GM18517 (cell line): ENCODE measurements around the gene CES3.

Experiments used
- ATAC-seq: cut with Tn5 transposase; IDR thresholded peaks from one replicate; pipeline ENCODE4 v1.9.1; 2021; ENCODE audit warnings: mild to moderate bottlenecking, moderate library complexity; ENCODE audit not compliant: unreplicated experiment

Gene CES3

GRCh38 chr16:66926171-66926947, 34.7 kb upstream of the CES3 start:
- ATAC-seq, result no peak

GRCh38 chr16:66926961-66927436, 34.1 kb upstream of the CES3 start:
- ATAC-seq, result no peak

DNA sequence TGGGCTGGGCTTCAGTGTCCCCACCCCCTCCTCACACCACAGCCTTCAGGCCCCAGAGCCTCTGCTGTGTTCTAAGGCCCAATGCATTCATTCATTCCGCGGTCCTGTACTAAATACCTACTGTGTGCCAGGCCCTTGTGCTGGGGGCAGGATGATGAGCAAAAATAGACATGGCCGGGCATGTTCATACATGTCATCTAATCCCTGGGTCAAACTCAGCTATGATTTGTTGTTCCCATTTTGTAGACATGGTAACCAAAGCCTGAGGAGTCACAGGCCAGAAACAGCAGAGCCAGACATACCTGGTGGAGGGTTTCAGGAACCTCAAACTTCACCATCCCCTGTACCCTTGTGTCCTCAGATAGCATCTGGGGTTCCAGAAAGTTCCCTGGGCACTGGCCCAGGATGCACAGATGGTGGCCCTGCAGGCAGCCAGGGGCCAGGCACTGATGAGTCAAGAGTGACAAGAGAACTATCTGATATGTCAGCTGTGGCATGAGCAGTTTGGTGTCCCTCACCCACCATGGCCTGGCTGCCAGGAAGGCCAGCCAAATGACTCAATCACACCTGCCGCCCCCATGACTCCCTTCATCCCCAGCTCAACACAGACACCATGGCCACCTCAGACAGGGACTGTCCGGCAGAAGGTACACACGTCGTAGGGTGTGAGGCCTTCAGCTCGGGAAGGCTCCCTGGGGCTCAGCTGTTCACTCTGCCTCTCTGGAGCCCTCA, 33.0 kb upstream of the CES3 start:
- no peak for ATAC-seq

DNA sequence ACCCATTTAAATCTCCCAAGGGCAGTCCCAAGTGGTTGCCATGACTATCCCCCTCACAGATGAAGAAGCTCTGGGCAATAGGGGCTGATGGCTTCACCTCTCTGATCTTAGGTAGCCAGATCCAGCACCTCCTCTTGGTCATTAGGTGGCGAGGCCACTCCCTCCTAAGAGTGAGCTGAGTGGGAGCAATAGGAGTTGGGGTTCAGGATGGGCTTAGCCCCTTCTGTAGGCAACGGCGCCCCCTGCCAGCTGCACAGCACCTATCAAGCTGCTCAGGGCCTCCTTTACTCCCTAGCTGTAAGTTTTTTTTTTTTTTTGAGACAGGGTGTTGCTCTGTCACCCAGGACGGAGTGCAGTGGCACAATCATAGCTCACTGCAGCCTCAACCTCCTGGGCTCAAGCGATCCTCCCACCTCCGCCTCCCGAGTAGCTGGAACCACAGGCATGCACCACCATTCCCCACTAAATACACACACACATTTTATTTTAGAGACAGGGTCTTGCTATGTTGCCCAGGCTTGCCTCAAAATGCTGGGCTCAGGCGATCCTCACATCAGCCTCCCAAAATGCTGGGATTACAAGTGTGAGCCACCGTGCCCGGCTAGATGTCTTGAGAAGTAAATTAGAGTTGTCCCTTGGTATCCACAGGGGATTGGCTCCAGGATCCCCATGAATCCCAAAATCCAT, 32.2 kb upstream of the CES3 start:
- ATAC-seq, result no peak

DNA sequence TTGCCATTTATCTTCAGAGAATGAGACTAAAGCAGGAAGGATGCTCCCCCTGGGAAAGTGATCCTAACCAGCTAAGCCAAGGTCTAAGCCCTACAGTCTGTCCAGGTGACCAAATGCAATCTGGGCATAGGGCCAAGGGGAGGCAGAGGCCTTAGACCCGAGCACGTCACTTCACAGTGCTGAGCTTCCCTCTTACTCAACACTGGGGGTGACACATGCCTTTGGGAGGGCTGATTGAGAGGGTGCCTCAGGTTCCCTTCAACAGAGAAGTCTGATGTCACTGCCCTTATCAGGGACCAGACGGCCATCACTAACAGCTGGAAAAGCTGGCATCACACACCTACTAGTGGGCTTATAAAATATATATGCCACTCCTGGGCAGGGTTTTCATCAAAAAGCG, 30.9 kb upstream of the CES3 start:
- no peak for ATAC-seq

DNA sequence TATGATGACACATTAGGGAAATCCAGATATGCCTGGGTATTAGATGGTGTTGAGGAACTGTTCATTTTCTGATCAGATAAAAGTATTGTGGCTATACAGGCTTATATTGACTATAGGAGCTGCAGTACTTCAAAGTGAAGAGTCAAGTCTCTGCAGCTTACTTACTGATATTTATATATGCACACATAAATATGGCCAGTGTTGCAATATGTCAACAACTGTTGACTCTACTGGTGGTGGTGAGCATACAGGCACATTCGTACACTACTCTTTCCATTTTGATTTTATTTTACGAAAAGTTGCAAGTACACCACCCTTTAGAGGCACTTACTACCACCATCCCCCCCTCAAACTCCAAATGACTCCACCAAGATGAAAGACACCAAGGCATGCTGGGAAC, 29.4 kb upstream of the CES3 start:
- no peak for ATAC-seq

DNA sequence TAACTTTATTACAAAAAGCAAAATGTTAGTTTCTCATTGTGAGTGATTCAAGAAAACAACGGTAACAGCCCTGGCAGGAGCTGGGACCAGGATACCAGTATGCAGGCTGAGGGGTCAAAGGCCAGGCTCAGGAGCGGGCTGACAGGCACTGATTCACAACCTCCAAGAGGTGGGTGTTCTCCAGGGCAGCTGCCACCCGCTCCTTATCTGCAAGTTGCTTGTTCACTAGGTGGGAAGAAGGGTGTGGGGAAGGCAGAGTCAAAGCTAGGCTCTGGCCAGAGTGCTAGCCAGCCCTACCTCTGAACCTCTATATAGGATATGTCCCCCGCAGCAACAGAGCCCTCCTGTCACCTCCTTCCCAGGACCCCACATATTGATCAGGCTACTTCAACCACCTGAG, 29.0 kb upstream of the CES3 start:
- ATAC-seq, result no peak

DNA sequence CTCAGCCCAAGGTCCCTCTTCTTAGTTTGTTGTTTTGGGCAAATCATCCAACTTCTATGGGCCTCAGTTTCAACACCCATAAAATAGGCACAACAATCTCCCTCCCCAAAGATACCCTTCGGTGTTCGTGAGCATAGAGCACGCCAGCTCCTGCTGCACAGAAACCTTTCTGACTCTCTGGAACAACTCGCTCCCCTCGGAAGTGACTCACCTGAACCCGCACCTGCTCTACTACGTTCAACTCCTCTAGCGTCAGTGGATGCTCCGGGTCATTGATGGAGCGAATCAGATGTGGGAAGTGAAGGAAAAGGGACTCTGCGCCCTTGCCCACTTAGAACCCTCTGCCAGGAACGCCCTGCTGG, 27.3 kb upstream of the CES3 start:
- ATAC-seq, result peak; percentile 3

DNA sequence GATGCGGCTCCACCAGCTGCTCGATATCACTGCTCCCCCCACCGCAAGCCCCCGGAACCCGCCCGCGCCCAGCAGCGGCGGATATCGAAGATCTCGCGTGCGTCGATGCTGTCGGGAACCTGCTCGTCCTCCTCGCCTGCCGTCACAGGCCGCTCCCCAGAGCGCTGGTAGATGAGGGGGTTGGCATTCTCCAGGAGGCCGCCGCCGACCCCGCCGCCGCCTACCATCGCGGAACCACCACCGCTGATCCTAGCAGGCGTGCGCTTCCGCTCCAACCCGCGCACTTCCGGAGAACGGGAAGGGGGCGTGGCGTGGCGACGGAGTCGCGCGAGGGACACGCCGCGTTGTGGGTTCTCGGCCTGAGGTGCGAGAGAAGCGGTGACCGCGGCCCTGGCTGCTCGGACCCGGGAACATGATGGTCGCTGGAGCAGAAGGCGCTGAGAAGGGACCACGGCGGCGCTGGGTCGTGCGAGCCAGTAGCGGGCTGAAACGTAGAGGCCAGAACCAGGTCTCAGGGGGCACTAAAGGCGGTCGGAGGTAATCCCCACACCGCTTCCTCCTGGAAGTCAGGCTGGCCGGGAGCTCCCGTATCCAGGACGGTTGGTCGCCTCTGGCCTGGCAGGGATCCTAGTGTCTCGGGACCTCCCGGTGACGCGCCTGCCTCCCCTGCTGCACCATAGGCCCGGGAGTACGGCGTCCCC, 26.8 kb upstream of the CES3 start, which contains the start of gene CIAO2B:
Gene CIAO2B, minus strand, starts transcription at position 265 of the 701 bp plus-strand sequence. Its CDS starts 38 bp downstream, at position 227.
- ATAC-seq, result peak; percentile 51

GRCh38 chr16:66934839-66935313, 26.2 kb upstream of the CES3 start:
- ATAC-seq, result peak; percentile 4

- no peak for ATAC-seq
These were observed 25.6 kb upstream of the CES3 start, which contains the start of gene CES2 for GRCh38 chr16:66935314-66936011. Gene CES2 (plus strand): TSS chr16:66935516. CDS start chr16:66935636, 120 bp downstream.

- no peak for ATAC-seq
These were observed 24.6 kb upstream of the CES3 start for GRCh38 chr16:66936462-66936861.

DNA sequence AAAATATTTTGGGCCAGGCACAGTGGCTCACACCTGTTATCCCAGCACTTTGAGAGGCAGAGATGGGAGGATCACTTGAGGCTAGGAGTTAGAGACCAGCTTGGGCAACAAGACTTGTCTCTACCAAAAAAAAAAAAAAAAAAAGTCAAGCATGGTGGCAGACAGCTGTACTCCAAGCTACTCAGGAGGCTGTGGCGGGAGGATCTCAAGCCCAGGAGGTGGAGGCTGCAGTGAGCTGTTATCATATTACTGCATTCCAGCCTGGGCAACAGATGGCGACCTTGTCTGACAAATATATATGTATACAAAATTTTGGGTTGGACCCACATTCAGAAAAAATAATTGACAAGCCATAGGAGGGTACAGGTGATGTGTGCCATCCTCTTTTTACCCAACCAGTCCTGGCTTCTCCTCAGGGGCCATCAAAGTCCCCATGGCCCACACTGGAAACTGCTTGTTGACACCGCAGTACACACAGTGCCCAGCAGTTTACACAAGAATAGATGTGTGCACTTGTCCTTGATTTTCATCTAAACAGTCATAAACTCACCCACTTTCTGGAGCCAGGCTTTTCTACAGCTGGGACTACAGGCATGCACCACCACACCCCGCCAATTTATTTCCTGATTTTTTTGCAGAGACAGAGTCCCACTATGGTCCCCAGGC, 24.0 kb upstream of the CES3 start:
- ATAC-seq, result no peak

- ATAC-seq, result no peak
These were observed 23.2 kb upstream of the CES3 start for GRCh38 chr16:66937725-66938337.

- ATAC-seq, result no peak
These were observed 21.7 kb upstream of the CES3 start for GRCh38 chr16:66939366-66939765.

DNA sequence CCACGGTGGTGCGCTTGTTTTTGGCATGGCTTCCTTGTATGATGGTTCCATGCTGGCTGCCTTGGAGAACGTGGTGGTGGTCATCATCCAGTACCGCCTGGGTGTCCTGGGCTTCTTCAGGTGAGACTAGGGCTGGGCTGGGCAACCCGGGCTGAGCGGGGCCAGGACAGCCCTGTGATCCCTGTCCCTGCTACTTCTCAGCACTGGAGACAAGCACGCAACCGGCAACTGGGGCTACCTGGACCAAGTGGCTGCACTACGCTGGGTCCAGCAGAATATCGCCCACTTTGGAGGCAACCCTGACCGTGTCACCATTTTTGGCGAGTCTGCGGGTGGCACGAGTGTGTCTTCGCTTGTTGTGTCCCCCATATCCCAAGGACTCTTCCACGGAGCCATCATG, 20.8 kb upstream of the CES3 start:
- no peak for ATAC-seq

DNA sequence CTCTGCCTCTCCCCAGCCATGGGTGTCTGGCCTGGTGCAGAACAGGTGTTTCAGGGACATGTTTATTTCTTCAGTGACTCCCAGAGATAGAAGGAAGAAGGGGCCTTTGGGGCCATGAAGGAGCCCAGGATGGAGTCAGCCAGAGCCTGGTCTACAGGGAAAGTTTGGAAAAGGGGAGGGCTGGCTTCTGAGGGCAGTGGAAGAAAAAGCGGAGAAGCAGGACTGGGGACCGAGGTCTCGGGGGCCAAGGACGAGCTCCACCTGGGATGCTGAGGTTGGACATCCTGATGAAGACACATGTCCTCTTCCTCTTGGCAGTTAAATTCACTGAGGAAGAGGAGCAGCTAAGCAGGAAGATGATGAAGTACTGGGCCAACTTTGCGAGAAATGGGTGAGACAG, 18.1 kb upstream of the CES3 start:
- no peak for ATAC-seq

GRCh38 chr16:66943426-66944053, 17.5 kb upstream of the CES3 start:
- ATAC-seq, result no peak

DNA sequence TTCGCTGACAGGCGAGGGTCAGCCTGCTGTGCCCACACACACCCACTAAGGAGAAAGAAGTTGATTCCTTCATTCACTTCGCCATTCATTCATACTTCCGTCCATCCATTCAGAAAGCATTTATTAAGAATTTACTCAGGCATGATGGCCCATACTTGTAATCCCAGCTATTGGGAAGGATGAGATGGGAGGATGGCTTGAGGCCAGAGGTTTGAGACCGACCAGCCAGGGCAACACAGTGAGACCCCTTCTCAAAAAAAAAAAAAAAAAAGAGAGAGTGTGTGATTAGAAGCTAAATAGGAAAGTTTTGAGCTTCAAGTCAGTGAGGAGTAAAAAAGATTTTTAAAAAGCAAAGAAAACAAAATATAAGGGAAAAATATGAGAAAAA, 17.0 kb upstream of the CES3 start:
- no peak for ATAC-seq
